Activated CD8-positive, alpha-beta memory T cell treated with anti-CD3 and anti-CD28 coated beads for 48 hours (primary cell): ENCODE results near the gene MED12L.

Source experiments
- DNase-seq, 3 experiments: peaks; one replicate each; pipeline ENCODE4 v3.0.0-alpha.2; 2020; ENCODE audit warnings: low read depth in 2 of 3, low spot score in 2 of 3

MED12L gene

GRCh38 chr3:151285940-151286339, 200.5 kb downstream of the MED12L start:
- no peak for DNase-seq

GRCh38 chr3:151289445-151289844, 204.0 kb downstream of the MED12L start:
- DNase-seq: no peak

GRCh38 chr3:151290673-151291072, 205.2 kb downstream of the MED12L start:
- DNase-seq: no peak

DNA sequence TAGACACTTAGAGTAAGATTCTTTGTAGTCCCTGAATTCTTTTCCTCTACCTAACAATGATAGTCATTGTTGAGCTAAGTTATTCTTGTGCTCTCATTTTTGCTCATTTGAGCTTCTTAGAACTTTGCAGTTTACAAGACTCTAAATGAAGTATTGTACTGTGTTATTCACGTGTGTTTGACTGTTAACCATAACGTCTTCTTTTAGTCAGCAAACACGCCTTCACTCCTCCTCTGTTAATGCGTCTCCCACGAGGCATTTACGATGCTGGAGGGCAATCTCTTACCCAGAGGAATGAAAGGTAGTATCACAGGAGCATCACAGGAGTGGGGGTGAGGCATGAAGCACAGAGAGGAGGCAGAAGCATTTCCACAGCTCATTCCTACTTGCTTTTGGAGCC, 207.7 kb downstream of the MED12L start:
- no peak for DNase-seq

DNA sequence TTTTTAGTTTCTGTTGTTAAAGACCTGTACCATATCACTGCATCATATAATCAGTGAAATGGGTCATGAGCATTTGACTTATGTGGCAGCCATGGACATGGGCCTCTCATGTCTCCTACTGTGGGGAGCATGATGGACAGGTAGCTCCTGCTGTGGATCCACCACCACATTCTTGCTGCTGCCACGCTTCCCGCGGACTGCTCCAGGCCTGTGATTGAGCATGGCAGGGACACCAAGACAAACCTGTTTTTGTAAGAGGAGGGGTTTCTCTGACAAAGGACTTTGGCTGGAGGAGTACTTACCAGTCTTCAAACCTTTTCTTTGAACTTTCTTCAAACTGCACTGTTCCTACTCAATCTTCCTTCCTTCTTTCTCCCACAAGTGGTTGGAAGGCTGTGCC, 210.8 kb downstream of the MED12L start:
- DNase-seq: no peak

- DNase-seq: no peak
Observed at GRCh38 chr3:151297429-151297828, 212.0 kb downstream of the MED12L start.

DNA sequence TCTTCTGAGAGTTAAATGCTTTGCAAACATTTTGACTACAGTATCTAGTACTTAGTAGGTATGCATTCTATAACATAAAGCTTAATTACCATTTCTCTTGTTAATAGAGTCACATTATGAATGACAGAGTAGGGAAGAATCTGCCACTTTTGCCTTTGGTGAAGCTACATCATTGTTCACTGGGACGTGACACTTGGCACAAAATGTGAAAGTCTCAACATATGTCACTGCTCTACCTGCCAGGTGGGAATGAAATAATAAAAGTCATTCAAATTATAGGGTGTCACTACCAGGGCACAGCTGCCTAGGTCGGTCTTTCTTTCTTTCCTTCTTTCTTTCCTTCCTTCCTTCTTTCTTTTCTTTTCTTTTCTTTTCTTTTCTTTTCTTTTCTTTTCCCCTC, 213.5 kb downstream of the MED12L start:
- DNase-seq: no peak

GRCh38 chr3:151300539-151300938, 215.1 kb downstream of the MED12L start:
- no peak for DNase-seq

- no peak for DNase-seq
Observed at GRCh38 chr3:151301787-151302186, 216.3 kb downstream of the MED12L start.

- DNase-seq: no peak
Observed at GRCh38 chr3:151303751-151304150, 218.3 kb downstream of the MED12L start.

DNA sequence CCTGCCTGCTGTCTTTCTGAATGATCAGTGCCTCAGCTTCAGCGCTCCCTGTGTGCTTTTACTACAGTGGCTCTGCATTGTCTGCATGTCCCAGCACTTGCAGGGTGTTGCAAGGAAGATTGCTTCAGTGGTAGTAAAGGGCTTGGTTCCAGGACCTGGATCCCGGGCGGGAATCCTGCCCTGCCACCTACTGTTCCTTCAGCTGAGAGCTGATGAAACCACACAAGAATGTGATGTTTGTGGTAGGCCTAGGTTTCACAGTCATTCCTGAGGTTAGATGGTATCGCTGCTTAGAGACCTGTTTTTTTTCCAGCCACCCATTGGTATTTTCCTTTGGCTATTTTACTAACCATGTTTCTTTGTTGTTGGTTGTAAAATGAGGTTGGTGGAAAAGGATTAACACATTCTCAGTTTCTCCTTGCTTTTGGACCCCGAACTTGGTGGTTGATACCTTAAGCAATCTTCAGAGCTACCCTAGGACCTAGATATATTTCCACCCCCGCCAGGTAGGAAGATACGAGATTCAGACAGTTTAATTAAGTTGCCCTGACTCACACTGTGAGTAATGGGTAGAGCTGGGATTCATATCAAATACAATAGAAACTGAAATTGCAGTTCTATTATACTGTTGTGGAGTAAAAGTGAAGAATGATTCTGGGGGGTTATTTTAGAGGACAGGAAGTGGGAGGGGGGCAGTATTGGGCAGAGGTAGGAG, 219.8 kb downstream of the MED12L start:
- DNase-seq: no peak

DNA sequence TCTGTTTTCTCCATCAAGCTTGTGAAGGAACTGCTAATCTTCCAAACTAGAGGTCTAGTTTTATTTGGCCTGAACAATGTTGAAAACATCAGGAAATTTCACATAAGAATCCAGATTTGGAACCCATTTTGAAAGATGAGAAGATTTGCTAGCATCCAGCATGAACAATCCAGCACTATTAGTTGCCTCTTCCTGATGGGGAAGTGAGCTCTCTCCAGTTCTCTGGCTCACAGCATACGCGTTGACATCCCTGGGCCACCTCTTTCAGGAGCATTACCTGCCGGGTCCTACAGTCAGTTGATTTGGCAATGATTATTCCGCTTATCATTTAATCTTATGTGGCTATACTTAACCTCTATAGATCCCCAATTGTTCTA, 220.3 kb downstream of the MED12L start:
- no peak for DNase-seq

GRCh38 chr3:151306168-151306810, 220.8 kb downstream of the MED12L start:
- no peak for DNase-seq

- DNase-seq: no peak
Observed at GRCh38 chr3:151307131-151307530, 221.7 kb downstream of the MED12L start.

GRCh38 chr3:151307583-151308488, 222.4 kb downstream of the MED12L start:
- DNase-seq: no peak

DNA sequence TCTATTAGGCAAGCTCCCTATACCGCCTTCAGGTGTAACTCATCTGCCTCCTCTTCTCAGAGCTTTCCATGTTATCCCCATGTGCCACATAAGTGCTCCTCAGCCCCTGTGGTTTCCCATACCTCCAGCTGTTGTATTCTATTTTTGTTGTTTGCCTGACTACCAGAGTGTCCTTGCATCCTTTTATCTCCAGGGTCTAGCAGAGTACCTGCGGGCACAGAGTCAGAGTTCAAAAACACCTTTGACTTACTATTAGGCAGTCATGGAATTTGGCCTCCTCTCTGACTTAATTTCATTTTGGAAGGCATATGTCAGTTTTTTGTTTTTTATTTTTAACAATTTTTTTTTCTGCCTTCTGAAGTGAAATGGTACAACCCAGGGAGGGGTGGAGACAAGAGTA, 224.1 kb downstream of the MED12L start:
- no peak for DNase-seq

DNA sequence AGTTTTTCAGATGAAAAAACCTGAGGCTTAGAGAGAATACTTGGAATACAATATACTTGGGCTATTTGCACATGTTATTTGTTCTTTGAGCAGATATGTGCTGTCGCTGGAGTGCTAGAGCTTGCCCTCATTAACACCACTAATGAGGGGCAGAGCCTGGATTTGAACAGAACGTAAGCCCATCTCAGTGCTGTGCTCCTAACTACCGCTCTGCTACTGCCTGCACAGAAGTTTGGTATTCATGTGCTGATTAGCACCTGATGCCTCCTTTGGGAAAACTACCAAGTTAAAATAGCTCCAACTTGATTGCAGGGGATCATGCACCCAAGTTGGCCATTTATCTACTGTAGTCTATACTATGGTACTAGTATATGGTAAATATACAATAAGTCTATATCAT, 227.5 kb downstream of the MED12L start:
- no peak for DNase-seq

DNA sequence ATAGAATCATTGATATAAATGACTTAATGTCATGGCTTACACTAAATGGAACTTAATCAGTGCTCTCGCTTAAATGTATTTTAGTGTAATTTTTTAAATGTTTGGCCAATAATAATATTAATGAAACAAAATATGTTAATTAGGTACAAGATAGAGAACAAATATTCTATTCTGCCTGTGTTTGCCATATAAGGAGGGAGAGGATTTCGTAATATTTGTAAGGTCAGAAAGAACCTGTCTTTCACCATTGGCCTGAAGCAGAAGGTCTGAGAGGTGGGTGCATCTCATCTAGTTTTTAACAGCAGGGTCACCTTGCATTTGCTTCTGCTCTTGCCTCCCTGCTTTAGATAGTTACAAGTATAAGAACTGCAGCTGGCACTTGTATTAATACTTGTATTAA, 228.7 kb downstream of the MED12L start:
- DNase-seq: no peak

DNA sequence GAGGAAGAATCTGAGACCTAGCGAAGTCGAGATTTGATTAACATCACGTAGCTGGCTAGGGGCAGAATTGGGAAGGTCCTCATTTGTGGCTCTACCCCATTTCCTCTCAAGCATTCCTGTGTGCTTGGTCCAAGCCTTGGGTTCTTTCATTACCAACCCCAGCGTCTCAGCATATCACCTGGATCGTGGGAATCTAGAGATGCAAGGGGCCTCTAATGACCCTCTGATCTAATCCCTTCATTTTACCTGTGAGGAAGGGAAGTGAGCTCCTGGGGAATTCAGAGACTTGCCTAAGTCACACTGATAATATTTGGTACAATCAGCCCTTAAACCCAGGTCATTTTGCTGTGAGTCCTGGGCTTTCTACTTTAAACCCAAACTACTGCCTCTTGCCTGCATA, 229.1 kb downstream of the MED12L start:
- no peak for DNase-seq

GRCh38 chr3:151315136-151315535, 229.7 kb downstream of the MED12L start:
- no peak for DNase-seq

GRCh38 chr3:151315846-151316245, 230.4 kb downstream of the MED12L start:
- no peak for DNase-seq
